GM12878 (cell line): ENCODE results near the gene HBP1. TPM values are rescaled to one million over a fixed set of nuclear protein-coding genes. Genes with fewer than 3 reads are reported as not detected.

Source experiments
- BCL11A ChIP-seq: IDR thresholded peaks from 2 replicates; pipeline ENCODE4 v1.6.1; 2011; ENCODE audit warnings: low read depth, low read length
- FOXK2 ChIP-seq: fragments of 450-650 bp; IDR thresholded peaks from 2 replicates; pipeline ENCODE4 v1.6.1; 2017; ENCODE audit warnings: mild to moderate bottlenecking, moderate library complexity
- FOXM1 ChIP-seq: IDR thresholded peaks from 2 replicates; pipeline ENCODE4 v1.6.1; 2012; ENCODE audit warnings: low read depth, mild to moderate bottlenecking, inconsistent platforms, low read length, moderate library complexity
- GATAD2B ChIP-seq: fragments of 450-650 bp; conservative IDR thresholded peaks from 2 replicates; pipeline ENCODE4 v1.6.1; 2017; ENCODE audit warnings: low read depth, mild to moderate bottlenecking, moderate library complexity
- IRF4 ChIP-seq: IDR thresholded peaks from 2 replicates; pipeline ENCODE4 v1.6.1; 2011; ENCODE audit warnings: low read depth, low read length
- MEF2B ChIP-seq: fragments of 450-650 bp; IDR thresholded peaks from 2 replicates; pipeline ENCODE4 v1.6.1; 2018; ENCODE audit warnings: mild to moderate bottlenecking, moderate library complexity; ENCODE audit not compliant: partially characterized antibody, poor library complexity, severe bottlenecking
- MYB ChIP-seq: fragments of 150-350 bp; IDR thresholded peaks from 2 replicates; pipeline ENCODE4 v1.6.1; 2014; ENCODE audit warnings: mild to moderate bottlenecking, low read depth, low read length, borderline replicate concordance
- PAX5 ChIP-seq: IDR thresholded peaks from 2 replicates; pipeline ENCODE4 v1.6.1; 2011; ENCODE audit warnings: low read depth, low read length, borderline replicate concordance
- RELA ChIP-seq: fragments of 450-650 bp; IDR thresholded peaks from 2 replicates; pipeline ENCODE4 v1.8.0; 2014; ENCODE audit warnings: borderline replicate concordance; ENCODE audit not compliant: partially characterized antibody
- SREBF1 ChIP-seq: IDR thresholded peaks from 2 replicates; pipeline ENCODE4 v1.6.1; 2012; ENCODE audit warnings: mild to moderate bottlenecking, low read length
- SRF ChIP-seq, 2 experiments: IDR thresholded peaks; 2 replicates each; pipeline ENCODE4 v1.6.1; 2011; ENCODE audit warnings: low read depth in 2 of 2, low read length in 2 of 2, mild to moderate bottlenecking in 1 of 2, moderate library complexity in 1 of 2
- SUPT20H ChIP-seq: IDR thresholded peaks from 2 replicates; pipeline ENCODE4 v1.6.1; 2011; ENCODE audit warnings: low read depth, mild to moderate bottlenecking, low read length, moderate library complexity, borderline replicate concordance; ENCODE audit not compliant: control insufficient read depth
- TARDBP ChIP-seq: IDR thresholded peaks from 2 replicates; pipeline ENCODE4 v1.6.1; 2016; ENCODE audit warnings: borderline replicate concordance
- TCF3 ChIP-seq: IDR thresholded peaks from 2 replicates; pipeline ENCODE4 v1.6.1; 2012; ENCODE audit warnings: low read depth, mild to moderate bottlenecking, low read length, borderline replicate concordance; ENCODE audit not compliant: insufficient read depth
- WRNIP1 ChIP-seq: IDR thresholded peaks from 2 replicates; pipeline ENCODE4 v1.6.1; 2011; ENCODE audit warnings: low read depth, low read length, improper control_type of control experiment, borderline replicate concordance
- ZBED1 ChIP-seq: IDR thresholded peaks from 2 replicates; pipeline ENCODE4 v1.6.1; 2016; ENCODE audit warnings: borderline replicate concordance
- ZNF622 ChIP-seq: fragments of 450-650 bp; IDR thresholded peaks from 2 replicates; pipeline ENCODE4 v1.6.1; 2017; ENCODE audit warnings: mild to moderate bottlenecking, inconsistent platforms
- ZZZ3 ChIP-seq: IDR thresholded peaks from 2 replicates; pipeline ENCODE4 v1.6.1; 2011; ENCODE audit warnings: low read depth; ENCODE audit not compliant: control insufficient read depth, insufficient read length
- polyA plus RNA-seq, 11 experiments: library from polyadenylated mRNA; depleted of rRNA in 4 of 11; unstranded in 6 of 11; stranded (reverse) in 5 of 11; fragments of >200 nt; fragmentation: Nextera tagmentation in 4 of 11; fragmentation: Illumina TruSeq in 1 of 11; extraction: Ambion mirVana in 4 of 11; extraction: Trizol in 1 of 11; gene quantifications; 1 replicate in 1 of 11; 2 replicates in 10 of 11; pipeline versions ENCODE4 v1.2.1 to v1.2.3, GENCODE V29; 2011 to 2016; ENCODE audit warnings: inconsistent platforms in 2 of 11, missing spikeins in 2 of 11, low read depth in 1 of 11
- total RNA-seq, 4 experiments: library from RNA; depleted of rRNA in 3 of 4; stranded (reverse); fragments of >200 nt in 3 of 4; fragmentation: Illumina TruSeq in 1 of 4; extraction: Trizol in 1 of 4; gene quantifications; 2 replicates each; pipeline versions ENCODE4 v1.2.1 to v1.2.3, GENCODE V29; 2013 to 2021
- TF ChIP-seq, protein P1 (sequence below): IDR thresholded peaks from 2 replicates; pipeline ENCODE4 v1.6.1; 2012; ENCODE audit warnings: mild to moderate bottlenecking, low read depth, low read length
- TF ChIP-seq, protein P2 (sequence below): IDR thresholded peaks from 2 replicates; pipeline ENCODE4 v1.6.1; 2012; ENCODE audit warnings: low read depth, low read length, improper control_type of control experiment
- TF ChIP-seq, protein P3 (sequence below): IDR thresholded peaks from 2 replicates; pipeline ENCODE4 v1.6.1; 2011; ENCODE audit warnings: low read depth, mild to moderate bottlenecking, low read length, moderate library complexity, borderline replicate concordance; ENCODE audit errors: extremely low read depth
- TF ChIP-seq, protein P4 (sequence below): fragments of 450-650 bp; IDR thresholded peaks from 2 replicates; pipeline ENCODE4 v1.6.1; 2014; ENCODE audit warnings: mild to moderate bottlenecking
- TF ChIP-seq, protein P5 (sequence below): IDR thresholded peaks from 2 replicates; pipeline ENCODE4 v1.6.1; 2011; ENCODE audit warnings: low read depth, low read length, improper control_type of control experiment, borderline replicate concordance

Gene HBP1
- total and polyA plus RNA-seq, 10 of the 15 experiments (the other 5 are each of a cell fraction or from before 2014, with no cell fraction given), result 5.8 to 30.9 (median 9.4) TPM

DNA sequence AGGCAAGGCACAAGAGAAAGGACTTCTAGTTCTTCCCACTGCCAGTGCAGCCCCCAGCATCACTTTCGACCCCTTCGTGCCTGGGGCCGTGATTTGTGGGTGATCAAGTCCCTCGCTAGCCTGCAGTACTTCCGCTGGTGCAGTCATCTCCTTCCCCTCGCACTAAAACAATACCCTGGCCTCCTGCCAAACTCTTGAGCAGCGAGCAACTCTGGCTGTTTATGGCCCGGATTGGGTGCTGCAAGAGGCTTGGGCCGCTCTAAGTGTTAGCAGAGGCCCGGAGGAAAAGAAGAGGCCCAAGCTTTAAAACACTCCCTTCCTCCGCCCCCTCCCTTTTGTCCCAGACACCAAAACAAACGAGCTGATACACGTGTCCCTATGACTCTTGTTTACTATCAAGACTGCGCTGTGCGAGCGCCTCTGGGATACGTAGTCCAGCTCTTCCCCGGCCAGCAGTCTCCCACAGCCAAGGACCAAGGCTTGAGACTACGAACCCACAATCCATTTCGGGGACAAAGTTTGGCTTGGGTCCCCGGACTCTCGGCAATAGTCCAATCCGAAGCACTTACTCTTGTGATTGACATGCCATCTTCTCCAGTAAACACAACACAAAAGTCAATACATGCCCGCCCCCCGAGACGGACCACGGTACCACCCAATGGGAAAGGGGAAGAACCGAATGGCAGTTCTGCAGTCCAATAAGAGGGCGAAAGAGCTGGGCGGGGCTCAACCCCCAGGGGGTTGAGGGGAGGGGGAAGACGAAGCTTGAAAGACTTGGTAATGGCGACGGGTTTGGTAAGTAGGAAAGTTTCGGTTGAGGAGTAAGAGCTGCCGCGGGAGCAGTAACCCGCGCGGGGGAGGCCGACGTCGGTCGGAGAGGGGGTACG is at the start of gene HBP1 (continued):
- TF ChIP-seq, protein P1, sequence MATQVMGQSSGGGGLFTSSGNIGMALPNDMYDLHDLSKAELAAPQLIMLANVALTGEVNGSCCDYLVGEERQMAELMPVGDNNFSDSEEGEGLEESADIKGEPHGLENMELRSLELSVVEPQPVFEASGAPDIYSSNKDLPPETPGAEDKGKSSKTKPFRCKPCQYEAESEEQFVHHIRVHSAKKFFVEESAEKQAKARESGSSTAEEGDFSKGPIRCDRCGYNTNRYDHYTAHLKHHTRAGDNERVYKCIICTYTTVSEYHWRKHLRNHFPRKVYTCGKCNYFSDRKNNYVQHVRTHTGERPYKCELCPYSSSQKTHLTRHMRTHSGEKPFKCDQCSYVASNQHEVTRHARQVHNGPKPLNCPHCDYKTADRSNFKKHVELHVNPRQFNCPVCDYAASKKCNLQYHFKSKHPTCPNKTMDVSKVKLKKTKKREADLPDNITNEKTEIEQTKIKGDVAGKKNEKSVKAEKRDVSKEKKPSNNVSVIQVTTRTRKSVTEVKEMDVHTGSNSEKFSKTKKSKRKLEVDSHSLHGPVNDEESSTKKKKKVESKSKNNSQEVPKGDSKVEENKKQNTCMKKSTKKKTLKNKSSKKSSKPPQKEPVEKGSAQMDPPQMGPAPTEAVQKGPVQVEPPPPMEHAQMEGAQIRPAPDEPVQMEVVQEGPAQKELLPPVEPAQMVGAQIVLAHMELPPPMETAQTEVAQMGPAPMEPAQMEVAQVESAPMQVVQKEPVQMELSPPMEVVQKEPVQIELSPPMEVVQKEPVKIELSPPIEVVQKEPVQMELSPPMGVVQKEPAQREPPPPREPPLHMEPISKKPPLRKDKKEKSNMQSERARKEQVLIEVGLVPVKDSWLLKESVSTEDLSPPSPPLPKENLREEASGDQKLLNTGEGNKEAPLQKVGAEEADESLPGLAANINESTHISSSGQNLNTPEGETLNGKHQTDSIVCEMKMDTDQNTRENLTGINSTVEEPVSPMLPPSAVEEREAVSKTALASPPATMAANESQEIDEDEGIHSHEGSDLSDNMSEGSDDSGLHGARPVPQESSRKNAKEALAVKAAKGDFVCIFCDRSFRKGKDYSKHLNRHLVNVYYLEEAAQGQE, result no peak
- 0 out of 2 replicates have a peak, but pooled peaks have one; percentile 36 for TF ChIP-seq FOXM1
- no peak for TF ChIP-seq SUPT20H
- TF ChIP-seq IRF4, result no peak
- TF ChIP-seq, protein P2, sequence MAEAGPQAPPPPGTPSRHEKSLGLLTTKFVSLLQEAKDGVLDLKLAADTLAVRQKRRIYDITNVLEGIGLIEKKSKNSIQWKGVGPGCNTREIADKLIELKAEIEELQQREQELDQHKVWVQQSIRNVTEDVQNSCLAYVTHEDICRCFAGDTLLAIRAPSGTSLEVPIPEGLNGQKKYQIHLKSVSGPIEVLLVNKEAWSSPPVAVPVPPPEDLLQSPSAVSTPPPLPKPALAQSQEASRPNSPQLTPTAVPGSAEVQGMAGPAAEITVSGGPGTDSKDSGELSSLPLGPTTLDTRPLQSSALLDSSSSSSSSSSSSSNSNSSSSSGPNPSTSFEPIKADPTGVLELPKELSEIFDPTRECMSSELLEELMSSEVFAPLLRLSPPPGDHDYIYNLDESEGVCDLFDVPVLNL, result no peak
- peak; percentile 97 for TF ChIP-seq FOXK2
- TF ChIP-seq, protein P3, sequence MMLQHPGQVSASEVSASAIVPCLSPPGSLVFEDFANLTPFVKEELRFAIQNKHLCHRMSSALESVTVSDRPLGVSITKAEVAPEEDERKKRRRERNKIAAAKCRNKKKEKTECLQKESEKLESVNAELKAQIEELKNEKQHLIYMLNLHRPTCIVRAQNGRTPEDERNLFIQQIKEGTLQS, result no peak
- peak; percentile 96 for TF ChIP-seq MEF2B
- no peak; the same call in 1 of the 2 replicates for TF ChIP-seq GATAD2B
- peak; percentile 60; the same call in 1 of the 2 replicates for TF ChIP-seq SREBF1
- TF ChIP-seq, protein P4, sequence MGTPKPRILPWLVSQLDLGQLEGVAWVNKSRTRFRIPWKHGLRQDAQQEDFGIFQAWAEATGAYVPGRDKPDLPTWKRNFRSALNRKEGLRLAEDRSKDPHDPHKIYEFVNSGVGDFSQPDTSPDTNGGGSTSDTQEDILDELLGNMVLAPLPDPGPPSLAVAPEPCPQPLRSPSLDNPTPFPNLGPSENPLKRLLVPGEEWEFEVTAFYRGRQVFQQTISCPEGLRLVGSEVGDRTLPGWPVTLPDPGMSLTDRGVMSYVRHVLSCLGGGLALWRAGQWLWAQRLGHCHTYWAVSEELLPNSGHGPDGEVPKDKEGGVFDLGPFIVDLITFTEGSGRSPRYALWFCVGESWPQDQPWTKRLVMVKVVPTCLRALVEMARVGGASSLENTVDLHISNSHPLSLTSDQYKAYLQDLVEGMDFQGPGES, result peak; percentile 97
- TF ChIP-seq MYB, result no peak
- TF ChIP-seq ZBED1, result no peak
- TF ChIP-seq ZNF622, result no peak
- TF ChIP-seq WRNIP1, result no peak
- 0 out of 4 replicates have a peak, but pooled peaks of 1 of the 2 experiments have one; percentile 25 for TF ChIP-seq SRF (IDR thresholded peaks at IDR 0.05; ENCODE audit: low read depth in 2 of 2, low read length in 2 of 2)
- TF ChIP-seq RELA, result peak; percentile 22
- TF ChIP-seq, protein P5, sequence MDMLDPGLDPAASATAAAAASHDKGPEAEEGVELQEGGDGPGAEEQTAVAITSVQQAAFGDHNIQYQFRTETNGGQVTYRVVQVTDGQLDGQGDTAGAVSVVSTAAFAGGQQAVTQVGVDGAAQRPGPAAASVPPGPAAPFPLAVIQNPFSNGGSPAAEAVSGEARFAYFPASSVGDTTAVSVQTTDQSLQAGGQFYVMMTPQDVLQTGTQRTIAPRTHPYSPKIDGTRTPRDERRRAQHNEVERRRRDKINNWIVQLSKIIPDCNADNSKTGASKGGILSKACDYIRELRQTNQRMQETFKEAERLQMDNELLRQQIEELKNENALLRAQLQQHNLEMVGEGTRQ, result no peak; the same call in 1 of the 2 replicates
- peak; percentile 73; the same call in 1 of the 2 replicates for TF ChIP-seq TARDBP
- TF ChIP-seq BCL11A, result no peak
- no peak for TF ChIP-seq TCF3
- peak; percentile 10; the same call in 1 of the 2 replicates for TF ChIP-seq PAX5
- no peak for TF ChIP-seq ZZZ3
